ENCODE results near the gene MYL3.
"Not testable (repeated sequence)": the region's sequence is repeated elsewhere in the genome, so short reads cannot be mapped to it uniquely, and the experiment has no call there.

Gene MYL3

DNA sequence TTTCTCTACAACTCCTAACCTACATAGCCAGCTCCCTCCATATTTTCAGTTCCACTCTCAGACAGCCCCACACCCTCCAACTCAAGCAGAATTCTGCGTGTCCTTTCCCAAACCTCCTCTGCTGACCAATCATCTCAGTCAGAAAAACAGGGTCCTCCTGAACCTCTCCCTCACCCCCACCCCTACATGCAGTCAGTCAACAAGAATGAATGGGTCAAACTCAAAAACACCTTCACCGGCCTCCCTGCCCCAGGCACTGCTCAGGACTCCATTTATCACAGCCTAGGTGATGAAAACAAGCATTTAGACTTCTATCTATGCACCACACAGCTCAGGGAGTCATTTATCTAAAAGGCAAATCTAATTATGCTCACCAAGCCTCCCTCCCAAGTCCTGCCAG lies 32.4 kb downstream of the MYL3 start:
- no peak for DNase-seq (ENCODE audit: low read depth, low spot score)

DNA sequence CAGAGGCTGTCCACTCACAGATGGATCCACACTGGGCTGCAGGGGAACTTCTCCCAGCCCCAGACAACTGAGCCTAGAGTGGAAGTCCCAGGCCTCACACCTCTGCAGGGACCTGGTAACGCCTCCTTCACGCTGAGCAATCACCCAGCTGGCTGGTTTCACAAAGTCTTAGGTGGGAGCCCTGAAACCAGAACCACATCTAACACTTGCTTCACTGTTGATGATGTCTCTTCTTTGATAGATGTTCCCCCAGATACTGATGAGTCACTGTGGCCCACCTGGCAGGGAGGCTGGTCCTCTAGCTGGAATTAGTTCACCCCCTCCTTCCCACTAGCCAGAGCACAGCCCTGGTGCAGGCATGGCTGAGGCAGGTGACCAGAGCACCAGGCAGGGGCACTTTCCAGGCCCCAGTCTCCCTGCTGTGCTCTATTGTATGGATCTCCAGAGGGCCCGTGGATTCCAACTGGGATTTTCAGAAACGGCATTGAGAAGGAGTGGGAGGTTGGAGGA lies 33.5 kb downstream of the MYL3 start:
- peak; percentile 33 for DNase-seq (ENCODE audit: low read depth, low spot score)

DNA sequence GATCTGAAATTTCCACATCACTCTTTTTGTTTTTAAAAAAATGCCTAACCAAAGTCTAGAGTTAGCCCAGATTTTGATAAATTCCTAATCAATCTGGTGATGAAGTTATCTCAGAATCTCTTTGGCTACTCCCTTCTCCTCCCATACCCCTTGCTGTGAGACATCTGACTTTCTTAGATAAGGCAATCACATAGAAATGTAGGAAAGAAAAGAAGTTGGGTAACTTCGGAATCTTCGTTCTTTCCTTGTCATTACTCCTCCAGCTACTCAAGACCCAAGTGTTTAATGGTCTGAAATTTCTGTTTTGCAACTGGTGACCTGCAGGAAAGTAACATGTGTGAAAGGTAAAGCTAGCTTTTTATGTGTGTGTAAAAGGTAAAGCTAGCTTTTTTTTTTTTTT lies 37.8 kb downstream of the MYL3 start:
- no peak for DNase-seq (ENCODE audit: low read depth, low spot score)

DNA sequence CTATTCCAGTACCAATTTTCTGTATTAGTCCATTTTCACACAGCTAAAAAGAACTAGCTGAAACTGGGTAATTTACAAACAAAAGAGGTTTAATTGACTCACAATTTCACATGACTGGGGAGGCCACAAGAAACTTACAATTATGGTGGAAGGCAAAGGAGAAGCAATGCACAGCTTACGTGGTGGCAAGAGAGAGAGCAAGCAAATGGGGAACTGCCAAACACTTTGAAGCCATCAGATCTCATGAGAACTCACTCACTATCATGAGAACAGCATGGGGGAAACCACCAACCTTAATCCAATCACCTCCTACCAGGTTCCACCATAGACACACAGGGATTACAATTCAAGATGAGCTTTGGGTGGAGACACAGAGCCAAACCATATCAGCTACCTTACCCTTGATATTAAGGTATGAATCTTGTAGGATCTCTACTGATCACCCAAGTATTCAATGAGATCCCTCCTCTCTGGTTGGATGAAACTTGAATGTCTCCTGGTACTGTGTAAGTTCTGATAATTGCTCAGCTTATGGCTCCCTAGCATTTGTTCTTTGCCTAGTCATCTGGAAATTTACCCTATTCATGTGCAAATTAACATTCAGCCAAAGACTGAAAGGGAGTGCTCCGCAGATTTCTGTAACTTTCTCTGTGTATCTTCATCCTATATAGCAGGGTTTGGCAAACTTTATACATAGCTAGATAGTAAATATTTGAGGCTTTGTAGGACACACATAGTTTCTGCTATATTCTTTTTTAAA lies 38.9 kb downstream of the MYL3 start:
- DNase-seq (ENCODE audit: low read depth, low spot score) = no peak

DNA sequence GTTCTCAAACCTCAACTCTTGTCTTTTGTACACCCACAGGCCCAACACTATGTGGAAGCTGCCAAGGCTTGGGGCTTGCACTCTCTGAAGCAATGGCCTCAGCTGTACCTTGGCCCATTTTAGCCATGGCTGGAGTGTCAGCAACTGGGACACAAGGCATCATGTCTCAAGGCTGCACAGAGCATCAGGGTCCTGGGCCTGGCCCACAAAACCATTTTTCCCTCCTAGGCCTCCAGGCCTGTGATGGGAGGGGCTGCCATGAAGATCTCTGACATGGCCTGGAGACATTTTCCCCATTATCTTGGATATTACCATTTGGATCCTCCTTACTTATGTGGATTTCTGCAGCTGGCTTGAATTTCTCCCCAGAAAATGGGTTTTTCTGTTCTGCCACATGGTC lies 39.9 kb downstream of the MYL3 start:
- DNase-seq (ENCODE audit: low read depth, low spot score) = not testable (repeated sequence)

DNA sequence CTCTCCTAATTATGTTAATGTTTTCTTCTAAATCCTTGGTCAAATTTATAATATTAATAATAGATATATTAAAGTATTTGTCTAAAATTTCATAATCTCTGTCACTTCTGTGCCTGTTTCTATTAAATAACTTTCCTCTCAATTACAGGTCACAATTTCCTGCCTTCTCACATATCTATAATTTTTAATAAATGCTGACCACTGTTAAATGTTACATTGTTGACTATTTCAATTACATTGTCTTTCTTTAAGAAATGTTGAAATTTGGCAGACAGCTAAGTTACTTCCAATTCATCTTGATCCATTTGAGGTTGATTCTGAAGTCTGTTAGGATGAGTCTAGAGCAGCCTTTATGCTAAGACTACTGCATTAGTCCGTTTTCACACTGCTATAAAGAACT lies 41.7 kb downstream of the MYL3 start:
- DNase-seq (ENCODE audit: low read depth, low spot score) = no peak

DNA sequence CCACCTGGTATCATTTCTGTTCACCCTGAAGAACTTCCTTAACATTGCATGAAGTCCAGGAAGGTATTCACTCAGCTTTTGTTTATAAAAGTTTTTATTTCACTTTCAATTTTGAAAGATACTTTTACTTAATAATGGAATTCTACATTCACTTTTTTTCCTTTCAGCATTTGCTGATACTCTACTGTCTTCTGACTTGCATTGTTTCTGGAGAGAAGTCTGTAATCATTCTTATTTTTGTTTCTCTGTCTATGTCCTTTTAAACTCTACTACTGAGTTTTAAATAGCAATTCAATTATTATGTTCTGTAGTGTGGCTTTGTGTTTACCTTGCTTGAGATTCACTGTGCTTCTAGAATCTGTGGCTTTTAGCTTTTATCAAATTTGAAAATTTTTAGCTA lies 42.4 kb downstream of the MYL3 start:
- DNase-seq (ENCODE audit: low read depth, low spot score) = no peak

DNA sequence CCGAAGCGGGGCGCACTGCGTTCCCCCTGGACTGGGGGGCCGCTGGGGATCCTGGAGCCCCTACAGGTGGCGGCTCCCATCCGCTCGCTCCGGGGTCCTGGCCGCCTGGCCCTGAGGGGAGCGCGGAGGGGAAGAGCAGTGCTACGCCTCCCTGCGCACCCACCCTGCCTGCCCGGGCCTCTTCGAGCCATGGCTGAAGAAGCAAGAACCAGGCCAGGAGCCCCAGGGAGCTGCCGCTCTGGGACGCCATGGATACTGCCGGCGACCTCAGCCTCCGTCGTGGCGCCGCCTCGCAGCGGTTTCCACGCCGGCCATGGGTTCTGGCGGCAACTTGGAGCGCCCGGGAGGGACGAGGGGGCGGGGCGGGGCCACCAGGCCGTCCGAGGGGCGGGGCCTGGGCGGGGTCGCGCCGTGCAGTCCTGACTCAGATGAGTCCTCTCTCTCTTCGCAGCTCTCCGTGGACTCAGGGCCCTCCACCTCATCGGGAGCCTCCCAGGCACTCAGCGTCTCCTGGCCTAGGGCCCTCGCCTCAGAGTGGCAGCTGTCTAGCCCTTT lies 50.9 kb downstream of the MYL3 start:
- peak; percentile 25 for DNase-seq (ENCODE audit: low read depth, low spot score)

DNA sequence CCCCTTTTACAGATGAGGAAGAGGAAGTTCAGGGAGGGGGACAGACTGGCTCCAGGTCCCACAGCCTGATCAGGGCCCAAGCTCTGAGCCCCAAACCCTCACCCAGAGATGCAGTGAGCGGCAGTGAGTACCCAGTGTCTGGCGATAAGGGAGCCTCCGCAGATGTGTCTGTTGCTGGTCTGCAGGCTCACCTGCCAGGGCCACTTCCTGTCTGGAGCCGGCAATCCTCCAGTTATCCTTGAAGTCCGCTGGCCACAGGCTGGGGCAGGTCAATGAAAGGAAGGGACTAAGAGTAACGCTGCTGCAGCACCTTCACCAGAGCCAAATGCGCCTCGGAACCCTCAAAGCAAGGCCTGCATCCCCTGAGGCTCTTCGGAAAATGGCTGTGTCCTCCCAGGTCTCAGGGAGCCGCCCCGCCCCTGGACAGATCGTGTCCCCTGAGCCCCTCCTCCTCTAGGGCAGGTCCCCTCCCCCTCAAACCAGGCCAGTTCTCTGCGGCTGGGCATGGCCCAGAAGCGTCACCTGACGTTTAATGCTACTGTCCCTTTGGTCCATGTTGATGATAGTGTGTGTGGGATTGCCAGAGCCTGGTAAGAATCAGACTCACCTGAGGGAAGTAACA lies 51.5 kb downstream of the MYL3 start:
- DNase-seq (ENCODE audit: low read depth, low spot score) = no peak

DNA sequence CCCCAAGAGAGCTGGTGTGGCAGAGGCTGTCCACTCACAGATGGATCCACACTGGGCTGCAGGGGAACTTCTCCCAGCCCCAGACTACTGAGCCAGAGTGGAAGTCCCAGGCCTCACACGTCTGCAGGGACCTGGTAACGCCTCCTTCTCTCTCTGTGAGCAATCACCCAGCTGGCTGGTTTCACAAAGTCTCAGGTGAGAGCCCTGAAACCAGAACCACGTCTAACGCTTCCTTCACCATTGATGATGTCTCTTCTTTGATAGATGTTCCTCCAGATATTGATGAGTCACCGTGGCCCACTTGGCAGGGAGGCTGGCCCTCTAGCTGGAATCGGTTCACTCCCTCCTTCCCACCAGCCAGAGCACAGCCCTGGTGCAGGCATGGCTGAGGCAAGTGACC lies 54.5 kb downstream of the MYL3 start:
- not testable (repeated sequence) for DNase-seq (ENCODE audit: low read depth, low spot score)
